Subcutaneous abdominal adipose tissue (tissue), 5 donors: ENCODE results near the gene ZFR2.

Experiments
- H3K27ac ChIP-seq: one replicate; pipeline ENCODE4 v1.7.0; 2013; ENCODE audit warnings: low read depth, mild to moderate bottlenecking, inconsistent platforms, low read length, moderate library complexity
- H3K27me3 ChIP-seq, 5 donors: one replicate each; pipeline ENCODE4 v1.7.0; 2013; ENCODE audit warnings: low read length in 5 of 5, inconsistent platforms in 1 of 5; ENCODE audit not compliant: control insufficient read depth in 5 of 5, insufficient read depth in 4 of 5
- H3K36me3 ChIP-seq, 5 donors: one replicate each; pipeline ENCODE4 v1.7.0; 2013; ENCODE audit warnings: low read length in 5 of 5; ENCODE audit not compliant: control insufficient read depth in 5 of 5, insufficient read depth in 5 of 5
- H3K4me1 ChIP-seq, 5 donors: one replicate each; pipeline ENCODE4 v1.7.0; 2013; ENCODE audit warnings: low read length in 5 of 5, mild to moderate bottlenecking in 3 of 5, moderate library complexity in 1 of 5; ENCODE audit not compliant: control insufficient read depth in 5 of 5, insufficient read depth in 5 of 5
- H3K4me3 ChIP-seq, 5 donors: one replicate each; pipeline ENCODE4 v1.7.0; 2013; ENCODE audit warnings: low read length in 5 of 5, low read depth in 1 of 5
- H3K9ac ChIP-seq, 5 donors: one replicate each; pipeline ENCODE4 v1.7.0; 2013; ENCODE audit warnings: low read length in 5 of 5, mild to moderate bottlenecking in 4 of 5, moderate library complexity in 3 of 5
- H3K9me3 ChIP-seq, 5 donors: one replicate each; pipeline ENCODE4 v1.7.0; 2013; ENCODE audit warnings: low read length in 5 of 5; ENCODE audit not compliant: control insufficient read depth in 5 of 5
- donor health status: healthy.
- donor health status: healthy.
- donor health status: healthy.
- donor health status: healthy.
- donor health status: healthy.

Gene ZFR2

DNA sequence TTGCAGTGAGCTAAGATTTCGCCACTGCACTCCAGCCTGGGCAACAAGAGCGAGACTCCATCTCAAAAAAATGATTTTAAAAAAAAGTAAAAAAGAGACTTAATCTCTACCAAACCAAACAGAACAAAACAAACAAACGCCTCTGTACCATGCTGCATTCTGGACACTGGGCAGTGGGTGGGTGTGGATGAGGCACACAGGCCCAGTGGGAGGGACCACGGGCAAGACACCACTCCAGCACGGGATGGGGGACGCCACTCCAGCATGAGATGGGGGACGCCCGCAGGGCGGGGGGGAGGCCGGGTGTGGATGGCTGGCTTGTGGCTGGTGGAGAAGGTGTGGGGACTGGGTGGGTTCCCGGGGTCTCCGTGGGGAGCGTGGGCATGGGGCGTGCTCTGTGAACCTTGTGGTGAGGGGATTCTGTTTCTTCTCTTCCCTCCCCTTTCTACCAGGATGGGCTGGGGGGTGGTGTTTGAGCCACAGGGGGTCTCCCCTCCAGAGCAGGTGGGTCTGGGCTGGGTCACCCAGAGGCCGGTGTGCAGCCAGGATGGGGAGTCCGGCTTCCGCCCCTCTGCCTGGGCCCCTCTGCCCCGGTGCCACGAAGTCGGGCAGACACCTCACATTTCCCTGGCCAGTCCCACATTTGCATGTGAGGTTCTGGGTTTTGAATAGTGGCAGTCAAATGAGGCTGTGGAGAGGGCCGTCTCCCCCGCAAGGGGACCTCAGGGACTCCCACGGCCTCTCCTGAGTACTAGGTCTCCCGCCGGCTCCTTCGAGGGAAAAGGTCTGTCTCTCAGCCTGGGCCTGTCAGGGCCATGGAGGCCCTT is 58.7 kb downstream of the ZFR2 start:
- H3K9me3 ChIP-seq: peaks cover 0 to 9% (median 0%) of the 10 kb centered on the region in 5 donors
- H3K27me3 ChIP-seq: peaks cover 1 to 13% (median 6%) of the 10 kb centered on the region in 5 donors
- H3K4me1 ChIP-seq: peaks cover 0 to 25% (median 9%) of the 10 kb centered on the region in 5 donors
- H3K36me3 ChIP-seq: no peaks in the 10 kb centered on the region
- H3K9ac ChIP-seq: no peak overlapping the region
- H3K27ac ChIP-seq: no peak overlapping the region
- H3K4me3 ChIP-seq: no peak overlapping the region

GRCh38 chr19:3808420-3809143 is 60.3 kb downstream of the ZFR2 start:
- Histone ChIP-seq H3K27ac (no peak overlapping the region), H3K27me3 (peaks cover 3 to 18% (median 8%) of the 10 kb centered on the region in 5 donors), H3K9ac (no peak overlapping the region), H3K4me1 (peaks cover 0 to 22% (median 8%) of the 10 kb centered on the region in 5 donors), H3K4me3 (no peak overlapping the region), H3K9me3 (peaks cover 0 to 9% (median 0%) of the 10 kb centered on the region in 5 donors), H3K36me3 (no peaks in the 10 kb centered on the region)

DNA sequence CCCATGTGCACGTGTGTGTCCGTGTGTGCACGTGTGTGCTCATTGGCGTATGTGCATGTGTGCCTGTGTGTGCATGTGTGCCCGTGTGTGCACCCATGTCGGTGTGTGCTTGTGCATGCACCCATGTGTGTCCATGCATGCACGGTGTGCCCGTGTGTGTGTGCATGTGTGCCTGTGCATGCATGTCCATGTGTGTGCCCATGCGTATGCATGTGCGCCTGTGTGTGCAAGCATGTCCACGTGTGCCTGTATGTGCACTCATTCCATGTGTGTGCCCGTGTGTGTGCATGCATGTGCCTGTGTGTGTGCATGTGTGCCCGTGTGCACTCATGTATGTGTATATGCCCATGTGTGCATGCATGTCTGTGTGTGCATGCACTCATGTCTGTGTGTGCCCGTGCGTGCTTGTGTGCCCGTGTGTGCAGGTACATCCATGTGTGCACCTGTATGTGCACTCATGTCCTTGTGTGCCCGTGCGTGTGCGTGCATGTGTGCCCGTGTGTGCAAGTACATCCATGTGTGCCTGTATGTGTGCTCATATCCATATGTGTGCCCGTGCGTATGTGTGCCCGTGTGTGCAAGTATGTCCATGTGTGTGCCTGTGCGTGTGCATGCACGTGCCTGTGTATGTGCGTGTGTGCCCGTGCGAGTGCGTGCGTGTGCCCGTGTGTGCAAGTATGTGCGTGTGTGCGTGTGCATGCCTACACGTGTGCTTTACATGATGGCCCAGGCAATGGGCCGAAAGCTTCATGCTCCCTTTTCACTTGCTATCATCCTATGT is 61.1 kb downstream of the ZFR2 start:
- no peak overlapping the region for H3K4me3 ChIP-seq
- H3K4me1 ChIP-seq: peaks cover 0 to 14% (median 0%) of the 10 kb centered on the region in 5 donors
- peaks cover 3 to 21% (median 13%) of the 10 kb centered on the region in 5 donors for H3K27me3 ChIP-seq
- H3K9me3 ChIP-seq: peaks cover 0 to 9% (median 0%) of the 10 kb centered on the region in 5 donors
- H3K27ac ChIP-seq: no peak overlapping the region
- H3K36me3 ChIP-seq: no peaks in the 10 kb centered on the region
- H3K9ac ChIP-seq: no peak overlapping the region

- Histone ChIP-seq H3K4me1 (peaks cover 0 to 8% (median 0%) of the 10 kb centered on the region in 5 donors), H3K9ac (no peak overlapping the region), H3K36me3 (no peaks in the 10 kb centered on the region), H3K9me3 (peaks cover 0 to 9% (median 0%) of the 10 kb centered on the region in 5 donors), H3K27ac (no peak overlapping the region), H3K27me3 (peaks cover 3 to 21% (median 16%) of the 10 kb centered on the region in 5 donors), H3K4me3 (no peak overlapping the region)
Observed at GRCh38 chr19:3807131-3807480, 61.7 kb downstream of the ZFR2 start.

DNA sequence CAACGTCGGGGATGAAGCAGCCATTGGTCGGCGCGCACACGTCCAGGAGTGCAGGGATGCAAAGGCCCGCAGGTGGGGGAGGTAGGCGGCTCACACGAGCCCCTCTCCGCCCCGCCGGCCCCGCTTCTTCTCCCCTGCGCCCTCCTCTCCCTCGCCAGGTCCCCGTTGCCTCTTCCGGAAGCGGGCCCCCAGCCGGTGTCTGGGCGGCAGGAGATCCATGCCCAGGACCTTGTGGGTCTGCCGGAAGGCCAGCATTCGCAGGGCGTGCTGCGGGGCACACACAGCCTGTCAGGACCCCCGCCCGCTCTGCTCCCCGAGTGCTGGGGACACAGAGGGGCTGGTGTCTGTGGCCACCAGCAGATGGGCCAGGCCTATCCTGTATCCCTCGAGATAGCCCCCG is 63.0 kb downstream of the ZFR2 start:
- H3K4me3 ChIP-seq: no peak overlapping the region
- H3K36me3 ChIP-seq: no peaks in the 10 kb centered on the region
- peaks cover 8 to 31% (median 28%) of the 10 kb centered on the region in 5 donors for H3K27me3 ChIP-seq
- peaks cover 0 to 9% (median 0%) of the 10 kb centered on the region in 5 donors for H3K9me3 ChIP-seq
- H3K9ac ChIP-seq: no peak overlapping the region
- H3K4me1 ChIP-seq: peaks cover 0 to 14% (median 7%) of the 10 kb centered on the region in 5 donors
- no peak overlapping the region for H3K27ac ChIP-seq

DNA sequence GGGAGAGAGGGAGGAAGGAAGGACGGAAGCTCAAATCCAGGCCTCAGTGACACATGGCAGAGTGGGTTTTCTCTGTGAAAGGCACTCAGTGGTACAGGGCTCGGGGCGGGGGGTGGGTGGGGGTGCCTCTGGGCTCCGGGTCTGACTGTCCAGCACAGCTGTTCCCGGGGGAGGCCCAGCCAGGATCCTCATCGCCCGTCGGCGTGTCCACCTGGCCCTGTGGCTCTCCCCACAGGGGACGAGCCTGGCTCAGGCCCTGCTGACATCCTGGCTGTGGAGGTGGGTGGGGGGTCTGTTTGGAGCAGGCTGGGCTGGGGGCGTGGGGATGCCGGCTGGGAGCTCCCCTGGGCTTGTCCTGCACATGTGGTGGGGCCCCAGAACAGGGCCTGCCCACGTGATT is 64.4 kb downstream of the ZFR2 start:
- Histone ChIP-seq H3K4me1 (peaks cover 0 to 12% (median 7%) of the 10 kb centered on the region in 5 donors), H3K4me3 (no peak overlapping the region), H3K36me3 (no peaks in the 10 kb centered on the region), H3K27me3 (peaks cover 5 to 33% (median 25%) of the 10 kb centered on the region in 5 donors), H3K9ac (no peak overlapping the region), H3K27ac (no peak overlapping the region), H3K9me3 (peaks cover 0 to 9% (median 0%) of the 10 kb centered on the region in 5 donors)

- peaks cover 5 to 37% (median 28%) of the 10 kb centered on the region in 5 donors for H3K27me3 ChIP-seq
Observed at GRCh38 chr19:3803986-3804385, 64.9 kb downstream of the ZFR2 start.

GRCh38 chr19:3803114-3803888 is 65.5 kb downstream of the ZFR2 start:
- Histone ChIP-seq H3K36me3 (no peaks in the 10 kb centered on the region), H3K27ac (no peak overlapping the region), H3K9me3 (peaks cover 0 to 9% (median 0%) of the 10 kb centered on the region in 5 donors), H3K27me3 (peaks cover 5 to 37% (median 30%) of the 10 kb centered on the region in 5 donors), H3K9ac (no peak overlapping the region), H3K4me3 (no peak overlapping the region), H3K4me1 (peaks cover 0 to 12% (median 7%) of the 10 kb centered on the region in 5 donors)

More at GRCh38 chr19:3803986-3804385, 64.9 kb downstream of the ZFR2 start:
- H3K9ac ChIP-seq: no peak overlapping the region
- H3K9me3 ChIP-seq: peaks cover 0 to 9% (median 0%) of the 10 kb centered on the region in 5 donors
- no peak overlapping the region for H3K4me3 ChIP-seq
- no peak overlapping the region for H3K27ac ChIP-seq
- no peaks in the 10 kb centered on the region for H3K36me3 ChIP-seq
- H3K4me1 ChIP-seq: peaks cover 0 to 12% (median 7%) of the 10 kb centered on the region in 5 donors
